SIG-M5 treated with dmso at 0.1 percent for 504 hours (cell line): ENCODE data around the gene AKT3.
A peak's percentile ranks its signal among the peaks of the same experiment; 100 is the strongest.
"Not testable (repeated sequence)": the region's sequence is repeated elsewhere in the genome, so short reads cannot be mapped to it uniquely, and the experiment has no call there.

ENCODE experiments used
- DNase-seq: peaks from one replicate; lab custom pipeline; 2025; ENCODE audit not compliant: unreplicated experiment; lab: John Stamatoyannopoulos, UW

Gene AKT3

DNA sequence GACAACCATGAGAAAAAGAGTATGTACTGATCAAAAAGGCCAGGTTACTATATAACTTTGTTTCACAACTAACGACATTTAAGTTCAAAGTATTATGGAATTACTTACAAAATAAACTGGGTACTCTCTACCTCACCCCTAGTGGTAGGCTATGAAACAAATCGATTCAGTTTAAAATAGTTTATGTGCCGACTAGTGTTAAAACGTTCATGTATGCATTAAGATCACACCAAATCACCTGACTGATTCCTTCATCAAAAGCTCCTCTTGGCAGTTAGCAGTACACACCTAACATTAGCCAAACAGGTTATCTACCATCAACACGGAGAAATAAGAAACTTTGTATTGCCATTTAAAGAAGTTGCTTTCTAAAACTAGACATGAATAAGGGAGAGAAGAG is 137.1 kb downstream of the AKT3 start:
- peak; percentile 80 for DNase-seq

DNA sequence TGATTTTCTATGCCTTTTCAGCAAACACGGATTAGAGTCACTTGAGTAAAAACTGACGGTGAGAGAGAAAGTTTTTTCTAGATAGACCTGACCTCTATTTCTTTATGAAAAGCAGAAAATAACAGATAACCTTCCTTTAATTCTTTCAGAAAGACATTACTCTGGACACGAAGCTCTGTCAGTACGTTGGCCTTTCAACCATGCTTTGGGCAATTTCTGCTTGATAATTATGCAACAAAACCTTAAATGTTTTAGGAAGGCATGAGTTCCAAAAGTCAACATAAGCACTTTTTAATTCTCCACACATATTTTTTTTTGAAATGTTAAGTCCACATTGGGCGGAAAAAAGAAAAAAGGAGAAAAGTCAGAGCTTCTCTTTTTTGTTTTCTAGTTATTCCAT is 137.8 kb downstream of the AKT3 start:
- no peak for DNase-seq

DNA sequence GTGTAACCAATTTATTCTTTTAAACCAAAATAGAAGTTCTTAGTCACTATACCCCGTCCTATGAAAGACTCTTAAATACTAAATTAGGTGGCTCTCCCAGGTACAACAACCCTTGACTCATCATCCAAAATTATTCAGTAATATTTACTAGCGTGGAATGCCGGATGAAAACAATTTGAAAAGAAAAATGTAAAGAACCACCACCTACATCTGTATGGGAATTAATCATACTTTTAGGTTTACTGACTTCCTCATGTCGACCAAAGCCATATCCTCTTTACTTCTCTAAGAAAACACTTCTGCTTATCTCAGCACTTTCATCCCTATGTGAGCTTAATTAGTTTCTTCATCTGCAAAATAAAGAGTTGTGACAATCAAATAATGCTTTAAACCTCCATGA is 139.6 kb downstream of the AKT3 start:
- peak; percentile 76 for DNase-seq

DNA sequence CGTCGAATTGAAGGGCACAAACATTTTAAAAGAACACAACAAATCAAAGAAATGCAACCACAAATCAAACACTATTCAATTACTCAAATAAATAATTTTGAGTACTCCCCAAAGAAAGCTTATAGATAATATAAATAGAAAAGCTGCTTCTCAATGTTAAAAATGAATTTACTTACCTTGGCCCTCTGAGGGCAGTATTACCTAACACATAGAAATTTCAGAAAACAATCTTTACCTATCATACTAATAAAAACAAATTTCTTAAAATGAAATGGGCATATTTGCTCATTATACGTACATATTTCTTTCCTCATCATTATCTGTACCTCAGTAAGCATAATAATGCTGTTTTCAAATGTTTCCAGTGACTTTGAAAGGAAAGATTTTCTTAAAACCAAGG is 141.8 kb downstream of the AKT3 start:
- DNase-seq = peak; percentile 12

DNA sequence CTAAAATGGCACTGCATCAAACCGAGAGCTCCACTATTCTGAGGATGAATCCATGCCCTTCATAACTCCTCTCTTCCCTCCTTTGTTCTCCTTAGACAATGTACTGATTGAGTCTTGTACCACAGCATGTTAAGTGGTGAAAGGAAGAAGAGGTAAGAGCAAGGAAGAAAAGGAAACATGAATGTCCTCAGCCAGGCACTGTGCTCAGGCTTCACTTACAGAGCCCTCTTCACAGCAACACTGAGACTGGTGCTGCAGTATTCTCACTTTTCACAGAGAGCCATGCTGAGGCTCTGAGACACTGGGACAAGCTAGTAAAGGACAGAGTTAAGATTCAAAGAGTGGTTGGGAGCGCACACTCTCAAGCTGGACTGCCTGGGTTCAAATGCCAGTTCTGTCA is 143.5 kb downstream of the AKT3 start:
- DNase-seq = no peak

DNA sequence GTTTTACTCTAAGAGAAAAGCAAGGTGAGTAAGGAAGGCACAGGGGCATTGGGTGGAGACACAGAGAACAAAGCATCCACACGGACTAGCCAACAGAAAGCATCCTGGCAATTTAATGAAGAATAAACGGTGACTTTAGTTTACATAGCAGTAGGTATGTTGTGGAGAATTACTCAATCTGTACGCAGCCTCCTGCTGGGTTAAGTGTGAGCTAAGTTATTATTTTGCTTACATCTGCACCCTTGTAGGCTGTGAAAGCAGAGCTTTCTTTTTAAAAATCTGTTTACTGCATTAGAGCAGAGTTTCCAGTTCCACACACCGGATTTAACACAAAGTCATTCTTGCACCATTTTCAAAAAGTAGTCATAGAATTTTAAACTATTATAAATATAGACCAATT is 144.5 kb downstream of the AKT3 start:
- no peak for DNase-seq

DNA sequence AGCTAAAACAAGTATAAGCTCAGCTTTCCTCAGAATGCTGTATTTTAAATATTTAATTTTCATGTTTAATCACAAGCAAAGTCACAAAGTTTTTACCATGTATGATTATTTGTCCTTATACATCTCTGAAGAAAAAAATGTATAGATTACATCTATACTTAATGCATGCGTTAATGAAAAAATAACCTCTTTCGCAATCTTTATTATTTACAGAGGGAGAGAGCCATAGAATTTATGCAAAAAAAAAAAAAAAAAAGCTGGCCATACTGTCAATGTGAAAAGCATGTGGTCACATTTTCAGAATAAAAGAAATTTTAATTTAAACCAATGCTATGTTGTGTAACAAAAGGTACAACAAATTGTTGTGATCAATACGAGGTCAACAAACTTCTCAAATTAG is 148.2 kb downstream of the AKT3 start:
- no peak for DNase-seq

DNA sequence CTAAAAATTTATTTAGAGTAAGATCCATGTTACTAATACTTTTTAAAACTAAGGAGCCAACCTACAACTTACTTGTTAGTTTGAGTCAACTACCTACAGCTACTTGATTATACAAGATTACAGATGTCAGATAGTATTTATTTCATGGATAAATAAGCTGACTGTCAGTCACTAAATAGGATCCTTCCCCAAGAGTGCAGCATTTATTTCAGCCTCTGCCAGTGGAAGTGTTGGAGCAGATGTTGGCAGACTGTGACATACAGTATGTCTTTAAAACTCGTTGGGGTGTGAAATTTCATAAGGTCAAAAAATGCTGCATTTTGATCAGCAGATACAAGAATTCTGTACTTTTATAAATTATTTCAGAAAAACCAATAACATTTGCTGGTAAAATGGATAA is 156.2 kb downstream of the AKT3 start:
- DNase-seq = no peak

DNA sequence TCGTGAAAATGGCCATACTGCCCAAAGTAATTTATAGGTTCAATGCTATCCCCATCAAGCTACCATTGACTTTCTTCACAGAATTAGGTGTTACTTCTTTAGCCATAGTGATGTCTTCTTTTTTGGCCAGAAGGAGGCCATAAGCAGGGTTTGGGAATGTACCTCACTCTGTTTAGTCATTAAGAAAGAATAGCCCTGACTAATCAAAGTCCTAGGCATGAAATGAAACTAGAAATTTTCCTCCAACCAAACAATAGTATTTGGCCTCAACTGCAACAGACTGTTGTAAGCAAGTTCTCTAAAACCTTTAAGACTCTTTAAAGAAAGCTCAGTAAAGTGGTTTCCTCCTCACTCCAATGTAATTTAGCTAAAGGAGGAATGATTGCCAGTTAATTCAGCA is 163.9 kb downstream of the AKT3 start:
- no peak for DNase-seq

DNA sequence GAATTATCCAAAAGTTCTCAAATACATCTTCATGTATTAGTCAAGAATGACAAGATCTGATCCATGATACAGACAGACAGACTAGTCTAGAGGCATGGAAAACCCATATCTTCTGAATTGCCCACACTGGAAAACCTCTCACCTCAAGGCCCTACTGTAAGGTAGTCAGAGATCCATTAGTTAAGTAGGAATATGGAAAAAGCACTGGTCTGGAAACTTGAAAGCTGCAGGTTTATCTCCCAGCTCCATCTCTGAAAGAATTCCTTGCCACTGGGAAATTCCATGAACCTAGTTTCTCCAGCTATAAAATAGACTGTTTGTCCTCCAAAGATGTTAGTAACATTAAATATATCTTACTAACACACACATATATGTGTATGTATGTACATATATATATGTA is 169.2 kb downstream of the AKT3 start:
- no peak for DNase-seq

DNA sequence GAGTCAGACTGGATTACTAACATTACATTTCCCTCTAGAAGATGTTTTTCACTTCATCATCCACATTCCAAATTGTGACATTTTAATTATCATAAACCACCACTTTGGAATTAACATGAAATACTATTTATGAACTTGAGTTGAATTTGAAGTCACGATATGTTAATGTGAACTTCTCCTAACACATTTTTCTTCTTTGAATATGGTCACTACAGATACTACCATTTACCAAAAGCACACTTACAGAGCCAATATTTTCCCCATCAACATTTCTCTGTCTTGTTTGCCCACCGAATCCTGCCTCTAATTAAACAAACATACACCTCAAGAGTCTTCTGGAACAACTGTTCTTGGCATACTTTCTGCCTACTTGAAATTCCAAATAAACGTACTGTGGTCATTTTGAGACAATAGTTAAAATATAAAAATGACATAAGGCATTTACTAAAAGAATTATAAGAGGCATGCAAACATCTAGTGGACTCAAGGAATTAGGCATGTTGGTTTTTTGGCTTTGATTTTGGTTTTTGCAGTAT is 177.4 kb downstream of the AKT3 start:
- DNase-seq = no peak

DNA sequence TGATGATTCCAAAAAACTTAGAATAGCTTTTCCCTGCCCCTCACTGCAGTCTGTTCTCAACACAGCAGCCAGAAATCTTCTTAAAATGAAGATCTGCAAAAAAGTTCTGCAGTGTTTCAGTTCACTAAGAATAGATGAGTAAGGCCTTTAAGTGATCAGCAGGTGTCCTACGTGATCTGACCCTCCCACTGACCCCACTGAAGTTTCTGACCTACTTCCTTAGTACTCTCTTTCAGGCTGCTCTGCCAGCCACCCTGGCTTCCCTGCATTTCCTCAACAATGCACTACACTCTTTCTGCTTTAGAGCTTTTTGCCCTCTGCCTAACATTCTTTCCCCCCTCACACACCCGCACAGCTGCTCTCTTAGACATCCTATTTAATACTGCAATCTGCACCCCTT is 182.5 kb downstream of the AKT3 start:
- DNase-seq = no peak

DNA sequence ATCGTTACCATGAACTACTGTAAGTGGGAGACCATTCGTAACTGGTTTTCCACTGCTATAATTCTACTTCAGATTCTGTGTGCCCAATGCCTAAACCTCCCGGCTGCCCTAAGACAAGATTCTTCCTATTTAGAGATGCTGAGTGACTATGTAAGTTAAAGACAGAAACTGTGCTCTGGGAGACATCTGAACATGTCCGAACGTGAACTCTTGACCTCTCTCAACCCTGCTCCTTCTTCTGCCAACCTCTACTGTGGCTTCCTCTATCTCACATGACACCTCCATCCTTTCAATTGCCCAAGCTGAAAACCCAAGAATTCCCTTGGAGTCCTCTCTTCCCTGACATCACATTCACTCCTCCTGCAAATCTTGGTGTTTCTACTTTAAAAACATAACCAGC is 182.9 kb downstream of the AKT3 start:
- no peak for DNase-seq

DNA sequence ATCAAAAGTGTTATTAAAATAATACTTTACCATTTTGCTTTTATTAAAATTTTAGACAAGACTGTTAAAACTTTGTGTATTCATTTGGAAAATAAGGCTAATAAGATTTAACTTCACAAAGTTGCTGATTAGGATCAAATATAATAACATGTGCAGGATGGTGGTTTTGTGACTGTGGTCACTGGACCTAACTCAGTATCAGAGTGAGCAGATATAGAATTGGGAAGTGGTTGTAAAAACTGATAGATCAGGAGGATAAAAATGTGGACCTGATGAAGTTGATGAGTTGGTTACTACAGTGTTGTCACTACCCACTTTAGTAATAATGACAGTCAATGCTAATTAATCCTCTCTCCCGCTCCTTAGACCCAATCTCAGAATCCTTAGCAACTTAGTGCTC is 186.4 kb downstream of the AKT3 start:
- no peak for DNase-seq

DNA sequence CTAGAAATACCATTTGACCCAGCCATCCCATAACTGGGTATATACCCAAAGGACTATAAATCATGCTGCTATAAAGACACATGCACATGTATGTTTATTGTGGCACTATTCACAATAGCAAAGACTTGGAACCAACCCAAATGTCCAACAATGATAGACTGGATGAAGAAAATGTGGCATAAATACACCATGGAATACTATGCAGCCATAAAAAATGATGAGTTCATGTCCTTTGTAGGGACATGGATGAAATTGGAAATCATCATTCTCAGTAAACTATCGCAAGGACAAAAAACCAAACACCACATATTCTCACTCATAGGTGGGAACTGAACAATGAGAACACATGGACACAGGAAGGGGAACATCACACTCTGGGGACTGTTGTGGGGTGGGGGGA is 187.9 kb downstream of the AKT3 start:
- DNase-seq = not testable (repeated sequence)

DNA sequence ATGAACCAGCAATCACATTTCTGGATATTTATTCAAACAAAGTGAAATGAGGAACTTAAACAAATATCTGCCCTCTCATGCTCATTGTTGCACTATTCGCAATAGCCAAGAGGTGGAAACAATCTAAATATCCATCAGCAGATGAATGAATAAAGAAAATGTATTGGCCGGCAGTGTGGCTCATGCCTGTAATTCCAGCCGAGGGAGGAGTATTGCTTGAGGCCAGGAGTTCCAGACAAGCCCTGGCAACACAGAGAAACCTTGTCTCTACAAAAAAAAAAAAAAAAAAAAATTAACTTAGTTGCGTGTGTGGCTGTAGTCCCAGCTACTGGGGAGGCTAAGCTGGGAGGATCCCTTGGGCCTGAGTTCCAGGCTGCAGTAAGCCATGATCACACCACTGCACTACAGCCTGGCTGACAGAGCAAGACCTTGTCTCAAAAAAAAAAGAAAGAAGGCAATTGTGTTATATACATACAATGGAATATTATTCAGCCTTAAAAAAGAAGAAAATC is 191.4 kb downstream of the AKT3 start:
- peak; percentile 12 for DNase-seq

DNA sequence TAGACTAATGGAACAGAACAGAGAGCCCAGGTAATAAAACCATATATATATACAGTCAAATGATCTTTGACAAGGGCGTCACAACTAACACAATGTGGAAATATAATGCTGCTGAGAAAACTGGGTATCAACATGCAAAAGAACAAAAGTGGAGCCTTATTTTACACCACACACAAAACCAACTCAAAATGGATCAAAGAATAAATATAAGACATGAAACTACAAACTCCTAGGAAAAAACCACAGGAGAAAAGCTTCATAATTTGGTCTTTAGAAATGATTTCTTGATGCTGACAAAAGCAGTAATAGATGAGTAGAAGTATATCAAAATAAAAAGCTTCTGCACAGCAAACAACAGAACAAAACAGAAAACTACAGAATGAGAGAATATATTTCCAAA is 192.2 kb downstream of the AKT3 start:
- no peak for DNase-seq

DNA sequence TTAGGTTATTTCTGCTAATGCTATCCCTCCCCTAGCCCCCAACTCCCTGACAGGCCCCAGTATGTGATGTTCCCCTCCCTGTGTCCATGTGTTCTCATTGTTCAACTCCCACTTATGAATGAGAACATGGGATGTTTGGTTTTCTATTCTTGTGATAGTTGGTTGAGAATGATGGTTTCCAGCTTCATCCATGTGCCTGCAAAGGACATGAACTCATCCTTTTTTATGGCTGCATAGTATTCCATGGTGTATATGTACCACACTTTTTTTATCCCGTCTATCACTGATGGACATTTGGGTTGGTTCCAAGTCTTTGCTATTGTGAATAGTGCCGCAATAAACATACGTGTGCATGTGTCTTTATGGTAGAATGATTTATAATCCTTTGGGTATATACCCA is 200.5 kb downstream of the AKT3 start:
- DNase-seq = not testable (repeated sequence)

DNA sequence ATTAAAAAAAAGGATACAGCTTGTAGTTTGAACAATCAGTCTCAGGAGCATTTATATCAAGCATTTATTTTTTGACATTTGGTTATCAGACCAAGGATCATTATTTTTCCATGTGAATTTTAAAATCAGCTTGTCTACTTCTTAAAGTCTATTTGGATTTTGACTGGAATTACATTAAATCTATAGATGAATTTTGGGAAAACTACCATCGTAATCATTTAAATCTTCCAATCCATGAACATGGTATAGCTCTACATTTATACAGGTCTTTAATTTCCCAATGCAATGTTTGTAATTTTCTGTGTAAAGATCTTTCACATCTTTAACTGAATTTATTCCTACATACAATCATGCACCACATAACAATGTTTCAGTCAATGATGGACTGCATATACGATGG is 203.2 kb downstream of the AKT3 start:
- no peak for DNase-seq

DNA sequence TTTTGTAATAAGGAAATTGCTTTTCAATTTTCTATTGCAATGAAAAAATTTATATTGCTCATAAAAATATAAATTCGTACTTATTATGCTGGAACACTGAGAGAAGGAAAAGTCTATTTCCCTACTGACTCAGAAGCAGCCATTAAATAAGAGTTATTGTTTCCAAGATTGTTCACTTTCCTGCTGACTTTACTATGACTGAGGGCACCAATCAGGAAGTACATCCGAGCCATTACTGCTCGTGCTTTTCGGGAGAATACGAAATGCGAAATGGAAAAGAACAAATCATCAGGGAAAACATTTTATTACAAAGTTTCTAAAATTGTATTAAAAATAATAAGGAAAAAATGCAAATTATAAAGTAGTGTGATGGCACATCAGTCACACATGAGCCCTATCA is 204.8 kb downstream of the AKT3 start:
- DNase-seq = no peak

DNA sequence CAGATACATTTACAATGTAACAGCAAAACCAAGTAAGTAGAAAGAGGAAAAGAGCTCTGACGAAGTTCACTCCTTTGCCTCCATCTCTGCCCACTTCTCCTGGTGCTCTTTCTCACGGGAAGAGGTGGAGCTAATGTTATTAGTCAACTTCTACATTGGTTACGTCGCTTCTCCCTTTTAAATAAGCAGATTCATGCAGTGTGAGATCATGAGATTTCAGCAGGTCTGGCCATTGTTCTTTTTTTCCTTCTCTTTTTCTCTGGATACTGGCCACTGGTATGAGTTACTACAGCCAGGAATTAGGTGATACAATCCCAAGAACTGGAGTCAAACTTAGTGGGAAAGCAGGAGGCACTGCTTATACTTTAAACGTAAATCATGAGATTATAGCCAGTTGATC is 207.1 kb downstream of the AKT3 start:
- DNase-seq = peak; percentile 25

DNA sequence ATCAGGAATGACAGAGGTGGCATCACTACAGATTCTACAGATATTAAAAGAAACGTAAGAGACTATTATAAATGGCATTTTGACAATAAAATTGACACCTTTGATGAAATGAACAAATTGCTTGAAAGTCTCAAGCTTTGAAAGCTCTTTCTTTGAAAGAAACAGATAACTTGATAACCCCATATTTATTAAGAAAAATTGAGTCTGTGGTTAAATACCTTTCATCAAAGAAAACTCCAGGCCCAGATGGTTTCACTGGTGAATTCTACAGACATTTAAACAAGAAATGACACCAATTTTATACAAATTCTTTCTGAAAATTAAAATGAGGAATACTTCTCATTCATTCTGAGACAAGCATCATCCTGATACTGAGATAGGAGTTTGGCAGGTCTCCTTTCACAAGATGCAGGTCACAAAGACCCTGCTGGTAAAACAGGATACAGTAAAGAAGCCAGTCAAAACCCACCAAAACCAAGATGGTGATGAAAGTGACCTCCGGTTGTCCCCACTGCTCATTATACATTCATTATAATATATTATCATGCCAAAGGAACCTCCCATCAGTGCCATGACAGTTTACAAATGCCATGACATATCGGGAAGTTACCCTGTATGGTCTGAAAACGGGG is 210.9 kb downstream of the AKT3 start:
- no peak for DNase-seq

DNA sequence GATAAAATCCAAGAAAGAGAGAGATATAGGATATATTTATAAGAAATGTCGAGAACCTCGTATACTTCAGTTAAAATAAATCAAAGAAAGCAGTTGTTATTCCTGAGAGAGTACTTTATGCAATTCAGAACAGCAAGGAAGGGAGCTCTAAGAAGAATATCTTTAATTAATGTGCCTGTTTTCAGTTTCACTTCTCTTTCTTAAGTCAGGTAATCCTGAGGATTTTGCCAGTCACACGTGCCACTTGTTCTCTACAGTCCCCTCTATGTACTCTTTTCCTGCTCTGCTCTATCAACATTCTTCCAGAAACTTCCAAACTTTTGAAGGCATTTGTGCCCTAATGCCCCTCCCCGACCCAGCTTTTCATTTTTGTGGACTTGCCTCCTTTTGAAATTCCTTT is 211.9 kb downstream of the AKT3 start:
- no peak for DNase-seq
